GM23248 (cell line): ENCODE results near the gene CIAO3. TPM values are rescaled to one million over a fixed set of nuclear protein-coding genes. Genes with fewer than 3 reads are reported as not detected.
"Not testable (repeated sequence)": the region's sequence is repeated elsewhere in the genome, so short reads cannot be mapped to it uniquely, and the experiment has no call there.

Experiments
- DNase-seq: peaks from one replicate; pipeline ENCODE4 v3.0.0-alpha.2; 2015
- H2AFZ ChIP-seq: fragments of 200-600 bp; sonication (generic); 2 replicates; pipeline ENCODE4 v1.6.1; 2016; ENCODE audit warnings: antibody characterized with exemption
- H3F3A ChIP-seq: fragments of 200-600 bp; sonication (generic); 2 replicates; pipeline ENCODE4 v1.6.1; 2016; ENCODE audit warnings: mild to moderate bottlenecking, antibody characterized with exemption, mixed run types; ENCODE audit not compliant: insufficient read depth
- H3K27ac ChIP-seq: fragments of 200-600 bp; sonication (generic); 2 replicates; pipeline ENCODE4 v1.5.1; 2016; ENCODE audit warnings: mild to moderate bottlenecking
- H3K27me3 ChIP-seq: fragments of 200-600 bp; sonication (generic); replicated peaks from 2 replicates; pipeline ENCODE4 v1.6.1; 2016; ENCODE audit warnings: mild to moderate bottlenecking; ENCODE audit not compliant: insufficient read depth
- H3K36me3 ChIP-seq: fragments of 200-600 bp; sonication (generic); 2 replicates; pipeline ENCODE4 v1.6.1; 2016; ENCODE audit warnings: low read depth, mild to moderate bottlenecking
- H3K4me1 ChIP-seq: fragments of 200-600 bp; sonication (generic); 2 replicates; pipeline ENCODE4 v1.6.1; 2016; ENCODE audit warnings: mild to moderate bottlenecking; ENCODE audit not compliant: insufficient read depth
- H3K4me2 ChIP-seq: fragments of 200-600 bp; sonication (generic); one replicate; pipeline ENCODE4 v1.6.1; 2016; ENCODE audit warnings: mild to moderate bottlenecking; ENCODE audit not compliant: unreplicated experiment
- H3K4me3 ChIP-seq: fragments of 200-600 bp; sonication (generic); 2 replicates; pipeline ENCODE4 v1.5.1; 2016; ENCODE audit warnings: mild to moderate bottlenecking
- H3K79me2 ChIP-seq: fragments of 200-600 bp; sonication (generic); 2 replicates; pipeline ENCODE4 v1.6.1; 2016; ENCODE audit warnings: mild to moderate bottlenecking; ENCODE audit not compliant: insufficient read depth
- H3K9ac ChIP-seq: fragments of 200-600 bp; sonication (generic); 2 replicates; pipeline ENCODE4 v1.6.1; 2016; ENCODE audit warnings: mild to moderate bottlenecking
- H3K9me2 ChIP-seq: fragments of 200-600 bp; sonication (generic); 2 replicates; pipeline ENCODE4 v1.6.1; 2016; ENCODE audit warnings: mixed run types, mild to moderate bottlenecking, moderate library complexity; ENCODE audit not compliant: insufficient read depth
- H3K9me3 ChIP-seq: fragments of 200-600 bp; sonication (generic); one replicate; pipeline ENCODE4 v1.6.1; 2017; ENCODE audit warnings: low read depth
- H4K20me1 ChIP-seq: fragments of 200-600 bp; sonication (generic); 2 replicates; pipeline ENCODE4 v1.6.0; 2016; ENCODE audit not compliant: insufficient read depth
- EZH2 ChIP-seq: fragments of 200-600 bp; sonication (generic); IDR thresholded peaks from 2 replicates; pipeline ENCODE4 v1.6.1; 2018; ENCODE audit warnings: antibody characterized with exemption, mild to moderate bottlenecking; ENCODE audit not compliant: insufficient read depth, poor library complexity, severe bottlenecking
- EZH2phosphoT487 ChIP-seq: fragments of 200-600 bp; sonication (generic); IDR thresholded peaks from 2 replicates; pipeline ENCODE4 v1.6.1; 2018; ENCODE audit warnings: antibody characterized with exemption, moderate library complexity, mild to moderate bottlenecking, low read depth; ENCODE audit not compliant: insufficient read depth
- WGBS, 2 experiments: methylation state at CpG; one replicate each; pipeline ENCODE4 v1.1.6; 2015 to 2017; ENCODE audit warnings: low lambda C conversion rate in 2 of 2, low coverage in 1 of 2; ENCODE audit errors: missing lambda C conversion rate in 2 of 2; 5-methylcytosine and 5-hydroxymethylcytosine counted together
- in situ Hi-C: fragments of 300-500 bp; cut with MboI; formaldehyde crosslinking; loops from 2 replicates; pipeline ENCODE4 v1.15.0; 2020
- polyA plus RNA-seq: library from polyadenylated mRNA; unstranded; fragments of >200 nt; fragmentation: Nextera tagmentation; extraction: Ambion mirVana; gene quantifications from 2 replicates; pipeline ENCODE4 v1.2.1, GENCODE V29; 2016
- total RNA-seq: library from RNA; depleted of rRNA; stranded (reverse); fragments of >200 nt; shearing (Covaris generic); gene quantifications from 2 replicates; pipeline ENCODE4 v1.2.3, GENCODE V29; 2014

Gene CIAO3
- total and polyA plus RNA-seq, 2 experiments from 2014 or later, result 24.5 to 37.5 TPM

GRCh38 chr16:754656-755055, 13.9 kb upstream of the CIAO3 start:
- Histone ChIP-seq H3K27ac (no peak overlapping the region), H3F3A (peaks cover 3% of the 10 kb centered on the region), H3K9me2 (no peaks in the 10 kb centered on the region), H3K9me3 (no peaks in the 10 kb centered on the region), H4K20me1 (no peaks in the 10 kb centered on the region), H3K79me2 (no peaks in the 10 kb centered on the region), H3K4me1 (peaks cover 2% of the 10 kb centered on the region; the same call in 1 of the 2 replicates), H2AFZ (no peak overlapping the region), H3K9ac (no peak overlapping the region), H3K4me2 (no peak overlapping the region), H3K4me3 (no peak overlapping the region), H3K27me3 (peaks cover 5% of the 10 kb centered on the region; the same call in 1 of the 2 replicates), H3K36me3 (no peaks in the 10 kb centered on the region)
- TF ChIP-seq EZH2 (no peak), EZH2phosphoT487 (no peak)
- in situ Hi-C loops, result no loop called here
- DNase-seq, result no peak
- WGBS, 2 experiments, result 62 to 68% methylated on average over 11 of the region's 11 CpGs

DNA sequence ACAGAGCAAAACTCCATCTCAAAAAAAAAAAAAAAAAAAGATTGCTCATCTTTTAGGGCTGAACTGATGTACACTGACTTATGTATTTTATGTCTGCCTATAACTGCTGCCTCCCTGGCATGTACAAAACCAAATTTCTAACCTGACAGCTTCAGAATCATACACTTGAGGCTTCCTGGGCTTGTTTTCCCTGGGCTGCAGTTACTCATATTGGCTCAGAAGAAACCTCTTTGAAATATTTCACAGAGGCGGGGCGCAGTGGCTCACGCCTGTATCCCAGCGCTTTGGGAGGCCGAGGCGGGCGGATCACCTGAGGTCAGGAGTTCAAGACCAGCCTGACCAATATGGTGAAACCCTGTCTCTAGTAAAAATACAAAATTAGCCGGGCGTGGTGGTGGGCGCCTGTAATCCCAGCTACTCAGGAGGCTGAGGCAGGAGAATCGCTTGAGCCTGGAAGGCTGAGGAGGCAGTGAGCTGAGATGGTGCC, 13.4 kb upstream of the CIAO3 start:
- H3K36me3 ChIP-seq, H3K27me3 ChIP-seq, H3K4me1 ChIP-seq, H2AFZ ChIP-seq, H3F3A ChIP-seq, DNase-seq, H3K4me3 ChIP-seq, H4K20me1 ChIP-seq, H3K4me2 ChIP-seq, H3K27ac ChIP-seq, H3K79me2 ChIP-seq, in situ Hi-C loops, H3K9ac ChIP-seq, H3K9me2 ChIP-seq, H3K9me3 ChIP-seq: not testable (repeated sequence)
- WGBS, 2 experiments, result 79 to 82% methylated on average over 10 to 11 of the region's 11 CpGs

DNA sequence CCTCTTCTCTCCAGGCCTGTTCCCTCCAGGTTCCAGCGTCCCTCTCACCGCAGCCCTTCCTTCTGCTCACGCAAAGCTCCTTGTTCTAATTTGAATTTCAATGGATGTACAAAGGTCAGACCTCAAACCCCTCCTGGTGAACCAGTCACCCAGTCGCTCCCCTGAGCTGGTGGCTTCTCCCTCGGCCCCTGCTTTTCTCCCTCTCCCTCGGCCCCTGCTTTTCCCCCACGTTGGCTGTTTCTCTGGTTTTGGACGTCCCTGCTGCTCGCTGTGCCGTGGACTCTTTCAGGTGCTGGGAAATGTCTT, 11.2 kb upstream of the CIAO3 start:
- in situ Hi-C loops, result no loop called here
- no peaks in the 10 kb centered on the region for H3K9me2 ChIP-seq
- H3K79me2 ChIP-seq, result no peaks in the 10 kb centered on the region
- no peak overlapping the region for H3K4me2 ChIP-seq
- peaks cover 8% of the 10 kb centered on the region for H3F3A ChIP-seq
- H2AFZ ChIP-seq, result no peak overlapping the region
- no peak for DNase-seq
- no peak overlapping the region for H3K27ac ChIP-seq
- H4K20me1 ChIP-seq, result no peaks in the 10 kb centered on the region
- WGBS, 2 experiments, result 32 to 37% methylated on average over 8 to 10 of the region's 10 CpGs
- peaks cover 5% of the 10 kb centered on the region; the same call in 1 of the 2 replicates for H3K27me3 ChIP-seq
- no peak overlapping the region for H3K4me3 ChIP-seq
- peaks cover 11% of the 10 kb centered on the region for H3K4me1 ChIP-seq
- no peaks in the 10 kb centered on the region for H3K36me3 ChIP-seq
- H3K9ac ChIP-seq, result no peak overlapping the region
- TF ChIP-seq EZH2phosphoT487, result no peak
- no peaks in the 10 kb centered on the region for H3K9me3 ChIP-seq

DNA sequence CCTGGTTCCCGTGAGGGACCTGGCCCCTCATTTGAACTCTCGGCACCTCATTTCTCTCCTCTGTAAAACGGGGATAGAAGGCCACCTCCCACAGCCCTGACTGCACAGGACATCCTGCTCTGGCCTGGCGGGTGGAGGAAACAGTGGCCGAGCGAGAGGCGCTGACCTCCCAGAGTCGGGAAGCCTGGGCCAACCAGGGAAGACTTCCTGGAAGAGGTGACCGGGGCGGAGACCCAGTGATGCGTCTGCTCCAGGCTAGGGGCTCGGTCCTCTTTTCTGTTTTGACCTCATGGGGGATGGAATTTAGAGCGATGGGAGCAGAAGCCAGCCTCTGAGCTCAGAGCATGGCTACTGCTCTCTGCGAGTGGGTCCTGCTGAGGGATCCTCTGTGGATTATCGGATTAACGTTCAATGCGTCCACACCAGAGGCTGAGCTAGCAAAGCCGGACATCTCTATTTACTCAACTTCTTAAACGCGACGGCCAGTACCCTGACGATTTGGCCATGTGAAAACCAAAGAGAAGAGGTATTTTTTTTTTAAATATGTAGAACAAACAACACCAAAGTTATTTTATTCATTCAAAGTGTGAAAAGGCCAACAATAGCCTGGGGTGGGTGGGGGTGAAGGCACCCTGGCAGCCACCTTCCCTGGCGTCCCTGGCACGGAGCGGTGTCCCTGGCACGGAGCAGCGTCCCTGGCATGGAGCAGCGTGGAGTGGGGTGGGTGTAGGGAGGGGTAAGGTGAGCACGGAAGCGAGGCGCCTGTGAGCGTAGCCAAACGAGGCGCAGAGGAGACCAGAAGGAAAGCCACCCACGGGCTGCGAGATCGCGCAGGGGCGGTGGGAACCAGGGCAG, 10.6 kb upstream of the CIAO3 start:
- DNase-seq, result no peak
- peaks cover 11% of the 10 kb centered on the region for H3K4me1 ChIP-seq
- no peak overlapping the region for H3K4me3 ChIP-seq
- H3K36me3 ChIP-seq, result no peaks in the 10 kb centered on the region
- WGBS, 2 experiments, result 62 to 68% methylated on average over 33 to 39 of the region's 39 CpGs
- in situ Hi-C loops, result no loop called here
- H3K4me2 ChIP-seq, result no peak overlapping the region
- H3F3A ChIP-seq, result peaks cover 8% of the 10 kb centered on the region
- H3K9me3 ChIP-seq, result no peaks in the 10 kb centered on the region
- TF ChIP-seq EZH2phosphoT487 (no peak), EZH2 (no peak)
- peaks cover 5% of the 10 kb centered on the region; the same call in 1 of the 2 replicates for H3K27me3 ChIP-seq
- H3K9ac ChIP-seq, result no peak overlapping the region
- H4K20me1 ChIP-seq, result no peaks in the 10 kb centered on the region
- H3K79me2 ChIP-seq, result no peaks in the 10 kb centered on the region
- H3K27ac ChIP-seq, result no peak overlapping the region
- H2AFZ ChIP-seq, result no peak overlapping the region
- no peaks in the 10 kb centered on the region for H3K9me2 ChIP-seq

DNA sequence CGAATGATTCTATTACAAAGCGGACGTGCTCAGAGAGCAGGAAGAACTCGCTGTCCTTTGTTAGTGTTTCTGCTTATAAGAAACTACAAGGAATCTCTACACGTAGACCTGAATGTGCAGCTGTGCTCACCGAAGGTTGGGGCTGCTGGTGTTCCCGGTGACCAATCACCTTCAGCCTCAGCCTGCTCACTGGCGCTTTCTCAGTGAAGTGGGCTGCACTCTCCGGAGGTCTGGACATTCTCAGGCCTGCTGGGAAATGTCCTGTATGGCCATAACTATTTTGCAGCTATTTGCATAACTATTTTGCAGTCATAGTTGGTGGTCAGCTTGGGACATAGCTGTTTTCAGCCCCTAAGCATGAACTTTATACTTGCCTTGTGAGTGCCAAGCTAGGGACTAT, 9.7 kb upstream of the CIAO3 start:
- Histone ChIP-seq H3K9ac (no peak overlapping the region), H3F3A (peaks cover 8% of the 10 kb centered on the region), H3K9me2 (no peaks in the 10 kb centered on the region), H4K20me1 (no peaks in the 10 kb centered on the region), H3K4me1 (peaks cover 11% of the 10 kb centered on the region), H3K27ac (no peak overlapping the region), H3K79me2 (no peaks in the 10 kb centered on the region), H3K36me3 (no peaks in the 10 kb centered on the region), H2AFZ (no peak overlapping the region), H3K27me3 (peaks cover 5% of the 10 kb centered on the region; the same call in 1 of the 2 replicates), H3K4me3 (no peak overlapping the region), H3K4me2 (no peak overlapping the region), H3K9me3 (no peaks in the 10 kb centered on the region)
- in situ Hi-C loops, result no loop called here
- TF ChIP-seq EZH2phosphoT487, result no peak
- TF ChIP-seq EZH2, result no peak
- WGBS, 2 experiments, result 37 to 41% methylated on average over 9 of the region's 9 CpGs
- DNase-seq, result no peak
